GM19043 (cell line): Measurements from ENCODE around the gene ZPLD1.

Experiments
- ATAC-seq: cut with Tn5 transposase; IDR thresholded peaks from one replicate; pipeline ENCODE4 v1.9.1; 2021; ENCODE audit warnings: low read depth; ENCODE audit not compliant: unreplicated experiment

ZPLD1 gene

GRCh38 chr3:102464261-102464660 lies 29.4 kb downstream of the ZPLD1 start:
- ATAC-seq = no peak

- ATAC-seq = no peak
Observed at GRCh38 chr3:102466001-102466400, 31.2 kb downstream of the ZPLD1 start.

GRCh38 chr3:102470066-102470465 lies 35.3 kb downstream of the ZPLD1 start:
- no peak for ATAC-seq

- ATAC-seq = no peak
Observed at GRCh38 chr3:102471001-102471400, 36.2 kb downstream of the ZPLD1 start.

- no peak for ATAC-seq
Observed at GRCh38 chr3:102471491-102471890, 36.7 kb downstream of the ZPLD1 start.

GRCh38 chr3:102473648-102474047 lies 38.8 kb downstream of the ZPLD1 start:
- no peak for ATAC-seq

- no peak for ATAC-seq
Observed at GRCh38 chr3:102474207-102474606, 39.4 kb downstream of the ZPLD1 start.

GRCh38 chr3:102476198-102476597 lies 41.4 kb downstream of the ZPLD1 start:
- no peak for ATAC-seq

GRCh38 chr3:102478160-102478559 lies 43.3 kb downstream of the ZPLD1 start:
- no peak for ATAC-seq

GRCh38 chr3:102480139-102480538 lies 45.3 kb downstream of the ZPLD1 start:
- no peak for ATAC-seq

GRCh38 chr3:102481050-102481449 lies 46.2 kb downstream of the ZPLD1 start:
- no peak for ATAC-seq

GRCh38 chr3:102483556-102483955 lies 48.7 kb downstream of the ZPLD1 start:
- ATAC-seq = no peak

- no peak for ATAC-seq
Observed at GRCh38 chr3:102484363-102484762, 49.5 kb downstream of the ZPLD1 start.

- no peak for ATAC-seq
Observed at GRCh38 chr3:102485701-102486100, 50.9 kb downstream of the ZPLD1 start.

- no peak for ATAC-seq
Observed at GRCh38 chr3:102488331-102488730, 53.5 kb downstream of the ZPLD1 start.

GRCh38 chr3:102492300-102492699 lies 57.5 kb downstream of the ZPLD1 start:
- no peak for ATAC-seq

- ATAC-seq = no peak
Observed at GRCh38 chr3:102497571-102497970, 62.8 kb downstream of the ZPLD1 start.

- no peak for ATAC-seq
Observed at GRCh38 chr3:102505542-102505941, 70.7 kb downstream of the ZPLD1 start.

GRCh38 chr3:102510663-102511062 lies 75.8 kb downstream of the ZPLD1 start:
- no peak for ATAC-seq

GRCh38 chr3:102511168-102511567 lies 76.4 kb downstream of the ZPLD1 start:
- ATAC-seq = no peak

- ATAC-seq = no peak
Observed at GRCh38 chr3:102511639-102512038, 76.8 kb downstream of the ZPLD1 start.

GRCh38 chr3:102512734-102513504 lies 78.1 kb downstream of the ZPLD1 start:
- no peak for ATAC-seq

- no peak for ATAC-seq
Observed at GRCh38 chr3:102514241-102514640, 79.4 kb downstream of the ZPLD1 start.
